ENCODE measurements around the gene KBTBD12.

The KBTBD12 gene

GRCh38 chr3:127975153-127976029 is 60.4 kb downstream of the KBTBD12 start:
- Histone ChIP-seq H3K4me3 (ENCODE audit: low read depth in 1 of 2, low read length in 2 of 2) (no peak overlapping the region), H3K27ac (ENCODE audit: low read length) (no peak overlapping the region), H3K9me3 (ENCODE audit: control insufficient read depth in 1 of 2, low read length in 2 of 2) (no peaks in the 10 kb centered on the region), H3K4me1 (ENCODE audit: control insufficient read depth in 1 of 2, insufficient read depth in 2 of 2, low read length in 2 of 2) (no peaks in the 10 kb centered on the region), H3K27me3 (ENCODE audit: low read depth, low read length) (no peaks in the 10 kb centered on the region), H3K36me3 (ENCODE audit: control insufficient read depth in 1 of 2, insufficient read depth in 2 of 2, low read length in 2 of 2) (no peaks in the 10 kb centered on the region)

- Histone ChIP-seq H3K27me3 (ENCODE audit: low read depth, low read length) (no peaks in the 10 kb centered on the region), H3K27ac (ENCODE audit: low read length) (no peak overlapping the region), H3K4me3 (ENCODE audit: low read depth in 1 of 2, low read length in 2 of 2) (no peak overlapping the region), H3K4me1 (ENCODE audit: control insufficient read depth in 1 of 2, insufficient read depth in 2 of 2, low read length in 2 of 2) (no peaks in the 10 kb centered on the region), H3K9me3 (ENCODE audit: control insufficient read depth in 1 of 2, low read length in 2 of 2) (no peaks in the 10 kb centered on the region), H3K36me3 (ENCODE audit: control insufficient read depth in 1 of 2, insufficient read depth in 2 of 2, low read length in 2 of 2) (no peaks in the 10 kb centered on the region)
Measured at GRCh38 chr3:127978636-127979035, 63.6 kb downstream of the KBTBD12 start.

- H3K4me3 ChIP-seq (ENCODE audit: low read depth in 1 of 2, low read length in 2 of 2) = no peak overlapping the region
- H3K27me3 ChIP-seq (ENCODE audit: low read depth, low read length) = no peaks in the 10 kb centered on the region
- H3K4me1 ChIP-seq (ENCODE audit: control insufficient read depth in 1 of 2, insufficient read depth in 2 of 2, low read length in 2 of 2) = no peaks in the 10 kb centered on the region
- H3K36me3 ChIP-seq (ENCODE audit: control insufficient read depth in 1 of 2, insufficient read depth in 2 of 2, low read length in 2 of 2) = no peaks in the 10 kb centered on the region
- H3K27ac ChIP-seq (ENCODE audit: low read length) = no peak overlapping the region
- H3K9me3 ChIP-seq (ENCODE audit: control insufficient read depth in 1 of 2, low read length in 2 of 2) = no peaks in the 10 kb centered on the region
Measured at GRCh38 chr3:127979473-127979872, 64.4 kb downstream of the KBTBD12 start.

GRCh38 chr3:127981097-127981496 is 66.1 kb downstream of the KBTBD12 start:
- no peaks in the 10 kb centered on the region for H3K9me3 ChIP-seq (ENCODE audit: control insufficient read depth in 1 of 2, low read length in 2 of 2)
- no peaks in the 10 kb centered on the region for H3K27me3 ChIP-seq (ENCODE audit: low read depth, low read length)
- no peak overlapping the region for H3K27ac ChIP-seq (ENCODE audit: low read length)
- no peaks in the 10 kb centered on the region for H3K36me3 ChIP-seq (ENCODE audit: control insufficient read depth in 1 of 2, insufficient read depth in 2 of 2, low read length in 2 of 2)
- H3K4me1 ChIP-seq (ENCODE audit: control insufficient read depth in 1 of 2, insufficient read depth in 2 of 2, low read length in 2 of 2) = no peaks in the 10 kb centered on the region
- no peak overlapping the region for H3K4me3 ChIP-seq (ENCODE audit: low read depth in 1 of 2, low read length in 2 of 2)

GRCh38 chr3:127982155-127982554 is 67.1 kb downstream of the KBTBD12 start:
- no peaks in the 10 kb centered on the region for H3K27me3 ChIP-seq (ENCODE audit: low read depth, low read length)
- no peak overlapping the region for H3K4me3 ChIP-seq (ENCODE audit: low read depth in 1 of 2, low read length in 2 of 2)
- H3K9me3 ChIP-seq (ENCODE audit: control insufficient read depth in 1 of 2, low read length in 2 of 2) = no peaks in the 10 kb centered on the region
- no peak overlapping the region for H3K27ac ChIP-seq (ENCODE audit: low read length)
- H3K4me1 ChIP-seq (ENCODE audit: control insufficient read depth in 1 of 2, insufficient read depth in 2 of 2, low read length in 2 of 2) = no peaks in the 10 kb centered on the region
- H3K36me3 ChIP-seq (ENCODE audit: control insufficient read depth in 1 of 2, insufficient read depth in 2 of 2, low read length in 2 of 2) = no peaks in the 10 kb centered on the region

DNA sequence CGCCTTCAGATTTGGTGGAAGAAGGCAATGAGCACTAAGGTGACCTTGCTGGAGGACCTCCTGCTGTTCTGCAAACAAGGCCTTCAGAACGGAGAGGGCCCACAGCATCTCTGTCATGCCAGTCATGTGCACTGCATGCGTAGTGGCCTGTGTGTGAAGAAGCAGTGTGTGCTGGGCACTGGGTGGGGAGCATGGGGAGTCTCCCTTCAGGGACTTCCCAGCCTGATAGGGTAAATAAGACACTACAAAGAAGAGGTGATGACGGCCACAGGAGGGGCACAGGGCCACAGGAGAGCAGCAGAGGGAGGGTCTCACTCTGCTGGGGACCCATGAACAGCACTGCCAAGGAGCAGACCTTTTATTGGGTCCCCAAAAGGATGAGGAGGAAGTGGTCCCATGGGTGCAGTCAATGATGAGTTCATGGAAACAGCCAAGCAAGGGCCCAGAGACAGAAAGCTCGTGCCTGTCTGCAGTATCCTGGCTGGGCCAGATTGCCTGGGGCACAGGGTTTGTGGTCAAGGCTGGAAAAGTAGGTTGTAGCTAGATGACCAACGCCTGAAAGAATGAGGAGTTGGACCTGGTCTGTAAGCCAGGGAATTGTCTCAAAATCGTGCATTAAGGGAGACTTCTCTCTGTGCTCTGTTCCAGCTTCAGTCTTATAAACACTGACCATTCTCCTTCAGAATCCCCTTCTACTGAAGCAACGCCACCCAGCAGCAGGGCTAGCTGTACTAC is 69.4 kb downstream of the KBTBD12 start:
- H3K4me1 ChIP-seq (ENCODE audit: control insufficient read depth in 1 of 2, insufficient read depth in 2 of 2, low read length in 2 of 2) = no peaks in the 10 kb centered on the region
- no peaks in the 10 kb centered on the region for H3K9me3 ChIP-seq (ENCODE audit: control insufficient read depth in 1 of 2, low read length in 2 of 2)
- no peak overlapping the region for H3K27ac ChIP-seq (ENCODE audit: low read length)
- H3K4me3 ChIP-seq (ENCODE audit: low read depth in 1 of 2, low read length in 2 of 2) = no peak overlapping the region
- no peaks in the 10 kb centered on the region for H3K27me3 ChIP-seq (ENCODE audit: low read depth, low read length)
- no peaks in the 10 kb centered on the region for H3K36me3 ChIP-seq (ENCODE audit: control insufficient read depth in 1 of 2, insufficient read depth in 2 of 2, low read length in 2 of 2)

DNA sequence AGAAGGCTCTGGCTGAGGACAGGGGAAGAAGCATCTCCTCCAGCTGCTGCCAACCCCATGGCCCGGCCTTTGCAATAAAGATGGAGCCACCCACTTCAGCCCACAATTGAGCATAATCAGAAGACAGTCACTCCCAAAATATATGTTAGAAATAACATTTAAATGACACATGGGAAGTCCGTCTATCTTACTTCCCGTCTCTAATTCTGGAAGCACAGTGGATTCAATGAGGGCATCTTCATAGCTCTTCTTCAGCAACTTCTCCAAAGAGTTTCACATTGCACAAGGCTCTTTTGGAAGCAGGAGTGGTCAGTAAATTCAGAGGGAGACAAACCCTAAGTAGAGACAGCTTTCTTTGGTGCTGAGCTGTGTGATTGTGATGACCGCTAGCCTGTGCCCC is 70.2 kb downstream of the KBTBD12 start:
- H3K4me3 ChIP-seq (ENCODE audit: low read depth in 1 of 2, low read length in 2 of 2) = no peak overlapping the region
- H3K4me1 ChIP-seq (ENCODE audit: control insufficient read depth in 1 of 2, insufficient read depth in 2 of 2, low read length in 2 of 2) = no peaks in the 10 kb centered on the region
- H3K27ac ChIP-seq (ENCODE audit: low read length) = no peak overlapping the region
- no peaks in the 10 kb centered on the region for H3K27me3 ChIP-seq (ENCODE audit: low read depth, low read length)
- no peaks in the 10 kb centered on the region for H3K9me3 ChIP-seq (ENCODE audit: control insufficient read depth in 1 of 2, low read length in 2 of 2)
- no peaks in the 10 kb centered on the region for H3K36me3 ChIP-seq (ENCODE audit: control insufficient read depth in 1 of 2, insufficient read depth in 2 of 2, low read length in 2 of 2)

DNA sequence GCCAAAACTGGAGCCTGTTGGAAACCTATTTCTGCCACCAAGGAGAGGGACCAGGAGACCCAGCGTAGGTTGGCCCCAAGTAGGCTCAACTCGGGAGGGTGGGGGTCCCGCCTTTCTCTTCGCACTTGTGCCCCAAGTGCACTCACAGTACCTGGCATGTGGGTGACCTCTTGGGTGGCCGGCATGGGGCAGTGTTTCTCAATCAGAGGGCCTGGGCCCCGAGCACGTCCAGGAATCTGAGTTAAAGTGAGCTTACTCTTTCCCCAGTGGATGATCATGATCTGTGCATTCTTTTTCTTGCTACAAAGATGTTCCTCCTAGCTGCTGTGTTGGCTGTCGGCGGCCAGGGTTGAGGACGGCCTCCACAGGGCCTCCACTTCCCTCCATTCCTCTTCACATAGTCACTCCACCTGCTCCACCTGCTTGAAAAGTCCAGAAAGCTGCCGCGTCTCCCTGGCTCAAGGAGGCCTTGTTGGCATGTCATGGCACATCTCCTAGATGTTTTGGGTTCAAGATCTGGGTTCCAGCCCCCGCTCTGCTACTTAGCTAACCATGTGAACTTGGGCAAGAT is 70.7 kb downstream of the KBTBD12 start:
- no peak overlapping the region for H3K27ac ChIP-seq (ENCODE audit: low read length)
- H3K9me3 ChIP-seq (ENCODE audit: control insufficient read depth in 1 of 2, low read length in 2 of 2) = no peaks in the 10 kb centered on the region
- no peaks in the 10 kb centered on the region for H3K27me3 ChIP-seq (ENCODE audit: low read depth, low read length)
- no peaks in the 10 kb centered on the region for H3K4me1 ChIP-seq (ENCODE audit: control insufficient read depth in 1 of 2, insufficient read depth in 2 of 2, low read length in 2 of 2)
- no peak overlapping the region for H3K4me3 ChIP-seq (ENCODE audit: low read depth in 1 of 2, low read length in 2 of 2)
- H3K36me3 ChIP-seq (ENCODE audit: control insufficient read depth in 1 of 2, insufficient read depth in 2 of 2, low read length in 2 of 2) = no peaks in the 10 kb centered on the region

DNA sequence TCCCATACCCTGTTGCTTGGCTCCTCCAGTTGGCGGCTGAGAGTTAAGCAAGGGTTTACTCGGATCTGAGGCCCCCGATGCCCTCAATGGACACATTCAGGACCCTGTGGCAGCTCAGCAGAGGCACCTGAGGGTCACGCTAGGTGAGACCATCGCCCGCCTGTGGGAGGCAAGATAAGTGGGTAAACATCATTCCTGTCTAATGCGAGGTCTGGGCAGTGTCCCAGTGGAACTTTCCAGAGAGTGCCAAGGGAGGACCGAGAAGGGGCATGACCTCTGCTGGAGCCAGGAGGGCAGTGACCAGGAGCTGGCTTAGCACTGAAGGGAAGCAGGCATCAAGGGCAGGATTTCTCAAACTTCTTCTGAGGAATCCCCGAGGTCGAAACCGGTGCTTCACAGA is 71.8 kb downstream of the KBTBD12 start:
- Histone ChIP-seq H3K36me3 (ENCODE audit: control insufficient read depth in 1 of 2, insufficient read depth in 2 of 2, low read length in 2 of 2) (no peaks in the 10 kb centered on the region), H3K4me1 (ENCODE audit: control insufficient read depth in 1 of 2, insufficient read depth in 2 of 2, low read length in 2 of 2) (no peaks in the 10 kb centered on the region), H3K27ac (ENCODE audit: low read length) (no peak overlapping the region)

GRCh38 chr3:127987309-127987995 is 72.4 kb downstream of the KBTBD12 start:
- Histone ChIP-seq H3K27ac (ENCODE audit: low read length) (no peak overlapping the region), H3K27me3 (ENCODE audit: low read depth, low read length) (no peaks in the 10 kb centered on the region), H3K36me3 (ENCODE audit: control insufficient read depth in 1 of 2, insufficient read depth in 2 of 2, low read length in 2 of 2) (no peaks in the 10 kb centered on the region), H3K4me1 (ENCODE audit: control insufficient read depth in 1 of 2, insufficient read depth in 2 of 2, low read length in 2 of 2) (no peaks in the 10 kb centered on the region), H3K9me3 (ENCODE audit: control insufficient read depth in 1 of 2, low read length in 2 of 2) (no peaks in the 10 kb centered on the region), H3K4me3 (ENCODE audit: low read depth in 1 of 2, low read length in 2 of 2) (no peak overlapping the region)

More for the DNA sequence above, 71.8 kb downstream of the KBTBD12 start:
- H3K4me3 ChIP-seq (ENCODE audit: low read depth in 1 of 2, low read length in 2 of 2) = no peak overlapping the region
- no peaks in the 10 kb centered on the region for H3K9me3 ChIP-seq (ENCODE audit: control insufficient read depth in 1 of 2, low read length in 2 of 2)
- no peaks in the 10 kb centered on the region for H3K27me3 ChIP-seq (ENCODE audit: low read depth, low read length)
